Measurements from ENCODE around the gene GPR34.
"Not testable (repeated sequence)": the region's sequence is repeated elsewhere in the genome, so short reads cannot be mapped to it uniquely, and the experiment has no call there.

Gene GPR34

DNA sequence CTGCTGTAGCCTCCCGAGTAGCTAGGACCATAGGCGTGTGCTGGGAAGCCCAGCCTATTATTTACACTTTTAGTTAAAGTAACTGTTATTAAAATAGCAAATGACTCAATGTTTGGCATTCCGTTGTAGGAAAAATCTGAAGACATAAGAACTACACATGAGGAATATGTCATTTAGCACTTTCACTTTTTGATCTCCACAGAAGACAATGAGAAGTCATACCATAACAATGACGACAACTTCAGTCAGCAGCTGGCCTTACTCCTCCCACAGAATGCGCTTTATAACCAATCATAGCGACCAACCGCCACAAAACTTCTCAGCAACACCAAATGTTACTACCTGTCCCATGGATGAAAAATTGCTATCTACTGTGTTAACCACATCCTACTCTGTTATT lies 6.7 kb downstream of the GPR34 start:
- no peak for DNase-seq

DNA sequence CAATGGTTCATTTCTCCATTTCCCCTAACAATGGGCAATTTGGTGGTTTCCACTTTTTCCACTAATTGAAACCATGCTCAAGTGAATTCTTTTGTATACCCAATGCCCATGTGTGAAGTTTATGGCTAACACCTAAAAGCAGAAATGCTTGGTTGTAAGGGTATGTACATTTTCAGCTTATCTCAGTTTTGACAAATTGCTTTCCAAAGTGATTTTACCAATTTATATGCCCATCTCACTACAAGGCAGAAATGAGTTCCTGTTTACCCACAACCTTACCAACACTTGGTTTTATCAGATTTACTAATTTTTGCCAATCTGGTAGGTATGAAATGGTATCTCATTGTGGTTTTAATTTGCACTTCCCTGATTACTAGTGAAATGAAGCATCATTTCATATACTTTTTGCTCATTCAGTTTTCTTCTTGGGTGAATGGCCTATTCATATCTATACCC lies 14.8 kb downstream of the GPR34 start:
- DNase-seq: no peak

DNA sequence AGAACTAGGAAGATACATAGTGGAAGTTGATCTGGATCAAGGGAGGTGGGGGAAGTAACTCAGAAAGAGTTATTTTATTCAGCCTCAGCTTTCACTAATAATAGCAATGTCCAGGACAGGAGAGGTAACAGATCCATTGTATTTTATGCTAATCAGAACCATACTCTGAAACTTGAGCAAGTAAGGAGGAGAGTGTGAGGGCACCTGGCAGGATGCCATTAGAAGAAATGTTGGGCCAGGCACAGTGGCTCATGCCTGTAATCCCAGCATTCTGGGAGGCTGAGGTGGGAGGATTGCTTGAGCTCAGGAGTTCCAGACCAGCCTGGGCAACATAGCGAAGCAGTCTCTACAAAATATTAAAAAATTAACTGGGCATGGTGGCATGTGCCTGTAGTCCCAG lies 16.3 kb downstream of the GPR34 start:
- no peak for DNase-seq

DNA sequence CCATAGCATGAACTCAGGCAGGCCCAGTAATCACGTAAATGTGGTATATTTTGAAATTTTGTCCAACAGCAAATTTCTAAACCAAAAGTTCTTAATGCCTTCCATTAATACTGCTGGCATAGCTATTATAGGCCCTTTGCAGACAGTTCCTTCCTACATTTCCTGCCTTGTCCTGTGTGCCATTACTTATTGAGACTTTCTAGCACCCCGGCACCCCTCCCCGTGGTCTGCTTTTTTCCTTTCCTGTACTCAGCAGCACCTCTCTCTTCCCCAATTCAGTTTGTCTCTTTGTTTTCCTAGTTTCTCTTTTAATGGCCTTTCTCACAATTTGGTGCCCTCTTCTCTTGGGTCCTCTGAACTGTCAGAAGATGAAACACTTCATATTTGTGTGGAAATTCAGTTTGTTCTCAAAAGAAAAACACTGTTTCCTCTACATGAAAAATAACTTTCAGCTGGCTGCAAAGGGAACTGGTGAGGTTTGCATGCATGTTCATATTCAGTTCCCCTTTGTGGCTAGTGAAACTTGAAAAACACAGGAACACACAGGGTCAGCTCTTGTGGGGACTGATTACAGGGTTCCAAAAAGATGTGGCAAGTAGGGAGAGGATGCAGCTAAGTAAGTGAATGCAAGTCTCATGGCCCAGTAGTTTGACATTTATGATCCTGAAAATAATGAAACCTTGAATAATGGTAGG lies 17.1 kb downstream of the GPR34 start:
- no peak for DNase-seq

DNA sequence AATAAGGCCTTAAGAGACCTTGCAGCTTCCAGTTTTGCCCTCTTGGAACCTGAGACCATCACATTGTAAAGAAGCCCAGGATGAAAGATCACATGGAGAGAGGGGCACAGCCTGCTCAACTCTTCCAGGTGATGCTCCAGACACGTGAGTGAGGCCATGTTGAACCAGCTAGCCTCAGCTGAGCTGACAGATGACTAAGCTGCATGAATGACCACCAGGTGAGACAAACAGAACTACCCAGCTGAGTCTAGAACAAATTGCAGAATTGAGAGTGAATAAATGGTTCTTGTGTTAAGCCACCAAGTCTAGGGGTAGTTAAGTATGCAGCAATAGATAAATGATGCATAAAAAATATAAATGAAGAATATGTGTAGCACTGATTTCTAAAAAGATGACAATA lies 18.4 kb downstream of the GPR34 start:
- no peak for DNase-seq

DNA sequence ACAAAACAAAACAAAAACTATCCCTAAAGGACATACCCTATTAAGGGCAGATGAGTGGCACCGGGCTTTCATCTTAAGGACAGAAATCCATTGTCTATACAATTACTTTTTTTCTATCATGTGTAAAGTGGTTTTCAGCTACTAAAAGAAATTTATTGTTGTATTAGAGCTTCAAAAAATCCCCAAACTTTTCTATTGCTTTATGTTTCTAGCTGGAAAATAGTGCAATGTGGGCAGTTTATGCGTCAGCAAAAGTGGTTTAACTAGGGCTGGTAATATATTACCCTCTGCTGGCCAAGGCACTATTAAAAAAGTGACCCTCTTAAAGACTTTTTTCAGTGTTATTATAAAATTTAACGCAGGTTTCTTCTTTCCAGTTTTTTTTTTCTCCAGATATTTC lies 19.7 kb downstream of the GPR34 start:
- DNase-seq: no peak

DNA sequence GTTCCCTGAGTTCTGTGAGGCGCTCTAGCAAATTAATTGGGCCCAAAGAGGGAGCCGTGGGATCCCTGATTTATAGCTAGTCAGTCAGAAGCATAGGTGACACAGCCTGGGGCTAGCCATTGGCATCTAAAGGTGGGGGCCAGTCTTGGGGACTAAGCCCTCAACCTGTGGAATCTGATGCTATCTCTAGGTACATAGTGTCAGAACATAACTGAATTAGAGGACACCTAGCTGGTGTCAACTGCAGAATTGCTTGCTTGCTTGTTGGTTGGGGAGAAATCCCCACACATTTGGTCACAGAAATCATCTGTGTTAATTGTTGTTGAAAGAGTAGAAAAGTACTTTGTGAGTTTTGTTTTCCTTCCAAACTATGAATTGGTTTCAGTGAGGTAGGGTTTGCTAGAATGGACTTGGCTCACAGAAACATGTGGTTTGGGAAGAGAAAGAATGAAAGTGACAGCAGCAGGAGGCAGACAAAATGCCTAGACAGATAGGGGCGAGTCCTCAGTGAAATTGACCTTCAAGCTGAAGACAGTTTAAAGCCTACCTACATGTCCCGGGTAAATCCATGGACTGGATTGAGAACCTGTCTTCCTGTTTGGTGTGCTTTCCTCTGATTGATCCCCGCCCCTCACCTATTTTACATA lies 22.4 kb downstream of the GPR34 start:
- DNase-seq: no peak

DNA sequence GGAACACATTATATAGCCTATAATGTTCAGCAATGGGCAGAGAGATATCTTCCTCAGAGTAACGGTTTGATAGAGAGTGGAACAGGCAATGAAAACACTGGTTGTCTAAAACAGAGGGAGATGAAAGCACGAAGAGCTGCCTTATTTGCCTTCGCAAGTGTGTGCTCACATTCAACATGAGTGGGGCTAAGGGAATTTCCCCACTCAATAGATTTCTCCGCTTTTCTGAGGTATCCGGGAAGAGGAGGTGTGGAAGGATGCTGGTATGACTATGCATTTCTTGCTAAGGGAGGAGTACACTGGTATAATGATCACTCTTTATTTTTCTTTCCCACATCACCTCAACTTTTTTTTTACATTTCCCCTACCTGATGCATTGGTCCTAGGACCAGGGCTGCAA lies 27.4 kb downstream of the GPR34 start:
- no peak for DNase-seq

DNA sequence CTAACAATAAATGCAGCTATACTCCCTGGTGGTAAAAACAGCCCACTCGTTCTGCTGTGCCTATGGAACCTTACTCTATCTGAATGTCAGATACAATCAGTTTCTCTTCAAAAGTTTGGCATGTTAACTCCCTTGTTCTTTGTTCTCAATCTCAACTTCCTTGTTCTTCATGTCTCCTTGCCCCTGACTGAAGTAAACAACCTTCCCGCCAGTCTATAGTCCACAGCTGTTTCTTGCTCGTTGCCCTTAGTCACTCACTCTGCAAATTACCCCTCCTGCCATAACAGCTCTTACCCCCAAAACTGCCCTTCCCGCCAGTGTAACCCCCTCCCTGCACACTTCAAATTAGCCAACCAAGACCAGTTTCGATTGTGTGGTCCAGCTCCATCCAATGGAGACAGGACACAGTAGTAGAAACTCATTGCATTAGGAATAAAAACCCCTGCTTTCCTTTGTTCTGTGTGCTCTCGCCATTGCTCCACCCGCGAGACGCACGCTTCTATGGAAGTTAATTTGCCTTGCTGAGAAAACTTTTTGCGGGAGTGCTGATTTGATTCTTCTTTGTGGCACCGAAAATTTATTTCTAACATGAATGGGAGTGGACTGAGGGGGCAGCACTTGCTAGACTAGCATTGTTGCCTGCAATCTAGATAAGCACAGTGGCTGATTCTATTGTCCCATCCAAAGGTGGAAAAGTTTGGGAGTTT lies 28.1 kb downstream of the GPR34 start:
- DNase-seq: no peak

DNA sequence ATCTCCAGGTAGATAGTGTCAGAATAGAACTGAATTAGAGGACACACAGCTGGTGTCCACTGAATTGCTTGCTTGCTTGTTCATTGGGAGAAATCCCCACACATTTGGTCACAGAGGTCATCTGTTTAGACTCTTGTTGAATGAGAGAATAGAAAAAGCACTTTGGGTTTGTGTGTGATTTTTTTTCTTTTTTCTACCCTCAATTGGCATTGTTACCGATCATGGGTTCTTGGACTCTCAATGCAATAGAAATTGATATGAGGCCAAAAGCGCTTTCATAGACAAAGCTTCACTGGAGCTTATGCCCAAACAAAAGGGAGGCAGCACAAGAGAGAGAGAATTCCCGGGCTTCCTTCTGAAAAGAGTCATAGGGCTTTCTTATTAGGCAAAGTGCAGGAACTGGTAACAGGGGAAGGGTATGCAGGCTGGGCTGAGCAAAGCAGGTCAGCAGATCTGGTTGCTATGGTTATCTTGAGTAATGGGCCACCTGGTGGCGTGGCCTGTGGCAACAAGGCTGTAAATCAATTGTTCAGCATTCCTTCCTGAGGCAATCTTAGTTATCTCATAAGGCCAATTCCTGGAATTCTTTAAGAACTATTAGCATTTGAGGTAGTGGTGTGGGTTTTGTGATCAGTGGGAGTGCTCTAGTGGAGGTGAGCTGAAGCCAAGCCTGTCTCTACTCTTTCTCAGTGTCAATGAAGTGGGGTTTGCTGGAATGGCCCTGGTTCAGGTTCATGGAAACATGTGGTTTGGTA lies 29.9 kb downstream of the GPR34 start:
- no peak for DNase-seq

DNA sequence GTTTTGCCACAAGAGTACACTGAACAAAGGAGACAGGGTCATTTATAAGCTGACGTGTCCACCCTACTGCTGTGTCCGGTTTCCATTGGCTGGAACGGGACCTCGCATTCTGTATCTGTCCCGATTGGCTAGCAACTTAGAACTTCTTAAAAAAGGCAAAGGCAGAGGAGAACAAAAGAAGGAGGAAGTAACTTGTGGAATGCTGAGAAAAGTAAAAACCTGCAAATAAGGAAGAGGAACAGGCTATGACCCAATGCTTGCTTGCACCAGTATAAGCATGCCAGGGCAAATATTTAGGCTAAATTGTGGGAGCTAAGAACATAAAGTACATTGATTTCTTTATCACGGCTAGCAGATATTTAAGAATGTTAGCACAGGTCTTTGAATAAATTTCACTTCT lies 30.8 kb downstream of the GPR34 start:
- DNase-seq: not testable (repeated sequence)

DNA sequence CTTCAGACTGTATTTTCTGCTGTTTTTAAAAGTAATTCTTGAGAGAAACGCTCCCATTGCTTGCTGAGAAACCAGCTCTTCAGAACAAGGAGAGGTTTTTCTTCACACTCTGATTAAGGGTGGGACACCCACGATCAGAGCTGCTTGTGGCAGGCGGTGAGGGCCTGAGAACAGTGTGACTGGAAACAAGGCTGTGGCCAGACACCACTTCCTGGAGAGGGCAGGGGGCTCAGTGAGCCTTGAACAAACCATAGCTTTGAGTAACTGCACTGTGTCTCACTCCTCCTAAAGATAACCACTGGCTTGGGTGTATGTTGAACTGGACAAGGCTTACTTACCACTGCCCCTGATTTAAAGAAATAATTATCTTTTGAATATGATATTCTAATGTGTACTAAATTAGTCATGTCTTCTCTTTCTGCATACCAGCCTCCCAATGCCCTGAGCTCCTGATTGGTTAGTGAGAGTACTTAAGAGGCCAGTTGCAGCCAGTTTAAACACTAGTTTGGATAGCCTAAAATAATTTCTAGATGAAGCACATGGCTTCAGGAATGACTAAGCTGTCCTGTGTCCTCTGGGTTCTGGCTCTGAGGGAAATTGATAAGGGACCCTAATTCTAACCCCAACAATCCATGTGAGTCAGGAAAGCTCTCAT lies 31.5 kb downstream of the GPR34 start:
- DNase-seq: no peak

DNA sequence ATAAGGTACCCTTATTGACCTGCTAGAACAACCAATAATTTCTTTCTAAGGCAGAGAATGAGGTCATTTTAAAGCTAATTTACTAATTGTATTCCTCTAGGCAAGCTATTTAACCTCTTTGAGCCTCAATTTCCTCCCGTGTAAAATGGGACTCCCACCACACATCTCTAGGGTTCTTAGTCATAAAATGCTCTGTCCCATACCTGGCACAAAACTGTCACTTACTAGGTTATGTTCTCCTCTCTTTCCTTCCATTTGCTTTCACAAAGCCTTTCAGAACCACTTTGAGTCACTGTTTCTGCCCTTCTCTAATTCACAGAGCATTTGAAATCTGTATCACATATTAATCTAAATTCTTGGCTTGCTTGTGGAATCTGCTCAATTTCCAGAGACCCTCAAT lies 32.8 kb downstream of the GPR34 start:
- no peak for DNase-seq

DNA sequence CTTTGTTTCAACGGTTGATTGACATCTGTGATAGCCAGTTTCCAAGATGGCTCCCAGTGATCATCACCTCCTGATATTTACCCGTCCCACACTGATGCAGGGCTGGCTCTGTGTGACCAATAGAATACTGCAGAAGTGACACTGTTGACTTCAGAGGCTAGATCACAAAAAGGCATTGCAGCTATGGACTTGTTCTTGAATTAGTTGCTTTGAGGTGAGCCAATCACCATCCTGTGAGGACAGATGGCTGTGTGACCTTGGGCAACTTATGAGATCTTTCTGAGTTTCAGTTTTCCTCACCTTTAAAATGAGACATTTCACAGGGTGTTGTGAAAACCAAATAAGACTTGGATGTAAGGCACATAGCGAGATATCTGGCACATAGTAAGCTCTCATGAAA lies 33.4 kb downstream of the GPR34 start:
- no peak for DNase-seq

DNA sequence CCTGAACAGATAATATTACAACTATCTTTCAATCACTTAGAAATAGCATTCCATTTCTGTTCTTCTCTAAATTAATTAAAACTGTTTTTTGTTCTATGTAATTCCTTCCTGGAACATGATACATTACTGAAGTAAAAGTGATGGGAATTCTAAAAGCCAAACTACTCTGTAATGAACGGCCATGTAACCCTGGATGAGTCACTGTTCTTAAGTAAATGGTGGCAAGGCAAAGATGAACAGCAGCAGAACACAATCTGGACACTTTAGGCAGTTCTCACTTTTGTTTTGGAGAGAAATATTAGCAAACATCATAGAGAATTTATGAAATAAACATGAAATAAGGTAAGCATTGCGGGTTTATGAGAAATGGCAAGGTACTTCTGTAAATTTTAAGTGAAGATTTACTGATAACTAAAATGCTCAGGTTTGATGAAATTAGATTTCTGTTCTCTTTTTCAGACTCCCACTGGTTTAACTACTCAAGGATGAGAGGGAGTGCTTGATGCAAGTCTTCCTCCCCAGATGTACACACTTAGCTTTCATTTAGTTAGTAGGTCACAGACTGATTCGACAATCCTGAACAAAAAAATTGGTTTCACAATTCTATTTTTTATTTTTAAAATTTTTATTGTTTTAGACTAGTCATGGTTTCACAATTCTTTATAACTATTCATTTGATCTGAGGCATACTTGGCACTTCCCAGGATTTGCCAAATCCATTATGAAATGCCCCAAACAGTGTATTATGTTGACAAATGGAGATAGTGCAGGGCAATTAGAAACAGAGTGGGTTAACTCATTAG lies 34.2 kb downstream of the GPR34 start:
- DNase-seq: no peak

DNA sequence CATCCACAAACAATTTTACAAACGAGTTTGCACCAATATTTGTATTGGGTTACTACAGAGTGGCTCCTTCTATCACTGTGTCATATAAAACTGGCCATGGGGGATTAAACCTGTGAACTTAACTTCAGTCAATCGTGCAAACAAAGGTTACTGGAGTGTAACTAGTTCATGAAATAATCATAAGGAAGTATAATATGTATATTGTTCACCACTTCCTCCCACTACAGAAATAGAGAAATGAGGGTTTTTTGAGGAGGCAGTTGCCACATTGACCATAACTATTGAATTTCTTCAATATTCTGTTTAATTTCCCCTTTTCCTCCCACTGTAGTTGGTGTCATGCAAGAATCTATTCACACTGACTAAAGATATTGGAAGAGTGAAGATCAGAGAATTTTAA lies 35.1 kb downstream of the GPR34 start, which contains the start of gene GPR82:
Gene GPR82, plus strand, starts transcription at position 356 of the 400 bp plus-strand sequence. CDS start 2,846 bp downstream, outside the sequence.
- DNase-seq: no peak

DNA sequence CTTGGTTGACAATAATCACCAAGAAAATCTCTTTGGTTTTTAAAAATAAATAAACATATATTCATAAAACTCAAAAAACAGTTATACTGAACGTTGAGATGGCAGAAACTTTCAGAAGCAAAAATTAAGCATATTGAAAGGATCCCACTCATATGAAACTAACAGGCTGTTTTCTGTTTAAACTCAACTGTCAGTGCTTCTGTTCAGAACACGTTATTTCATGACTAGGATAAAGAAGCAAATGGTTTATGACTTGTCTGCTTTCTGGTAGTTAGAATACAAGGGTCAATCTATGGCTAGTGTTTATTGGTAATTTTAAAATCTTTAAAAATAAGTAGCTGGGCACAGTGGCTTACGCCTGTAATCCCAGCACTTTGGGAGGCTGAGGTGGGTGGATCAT lies 39.4 kb downstream of the GPR34 start:
- no peak for DNase-seq

DNA sequence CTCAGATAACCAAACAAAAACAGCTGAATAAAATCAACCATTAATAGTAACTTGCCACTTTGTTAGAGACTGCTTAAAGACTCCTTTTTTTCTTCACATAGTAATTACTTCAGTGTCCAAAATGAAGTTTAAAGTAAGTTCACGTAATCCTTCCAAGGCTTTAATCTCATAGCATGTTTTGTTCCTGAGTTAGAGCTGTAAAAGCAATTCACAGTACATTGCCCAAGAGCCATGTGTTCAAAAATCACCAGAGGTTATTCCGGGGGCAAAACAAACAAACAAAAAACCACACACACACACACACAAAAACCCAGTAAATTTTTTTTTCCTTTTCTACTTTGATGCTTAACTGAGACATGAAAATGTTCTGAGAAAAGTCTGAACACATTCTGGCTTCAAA lies 41.3 kb downstream of the GPR34 start:
- no peak for DNase-seq

DNA sequence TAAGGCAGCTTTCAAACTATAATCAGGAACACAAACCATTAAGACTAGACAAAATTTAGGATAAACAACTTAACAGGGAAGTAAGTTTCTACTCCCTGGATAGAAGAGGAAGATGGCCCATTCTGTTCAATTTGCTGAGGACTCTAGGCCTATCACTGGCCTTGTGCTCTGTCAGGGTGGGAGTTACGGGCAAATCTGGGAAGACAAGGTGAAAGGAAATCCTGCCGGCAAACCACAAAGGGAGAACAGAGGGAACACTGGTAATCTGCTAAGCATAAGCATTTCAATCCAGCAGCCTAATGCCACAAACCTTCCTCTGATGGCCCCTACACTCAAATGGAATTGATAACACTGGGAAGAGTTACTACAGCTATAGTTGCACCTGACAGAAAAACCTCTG lies 43.5 kb downstream of the GPR34 start:
- no peak for DNase-seq

DNA sequence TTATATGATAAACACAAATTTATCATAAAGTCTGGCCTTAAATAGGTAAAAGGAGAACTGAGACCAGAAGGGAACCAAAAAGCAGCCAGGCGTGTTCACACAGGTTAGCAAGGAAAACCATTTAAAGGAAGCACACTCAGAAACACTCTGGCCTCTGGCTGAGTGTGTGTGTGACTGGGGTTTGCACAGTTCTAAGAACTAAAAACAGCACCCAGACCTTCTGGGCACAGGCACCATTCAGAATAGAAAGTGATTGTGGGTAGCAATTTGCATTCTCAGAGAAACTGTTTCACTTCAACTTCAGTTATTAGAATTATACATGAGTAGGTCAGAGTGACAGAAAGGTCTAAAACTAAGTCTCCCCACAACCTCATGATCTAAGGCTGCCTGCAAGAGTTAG lies 45.2 kb downstream of the GPR34 start:
- no peak for DNase-seq

DNA sequence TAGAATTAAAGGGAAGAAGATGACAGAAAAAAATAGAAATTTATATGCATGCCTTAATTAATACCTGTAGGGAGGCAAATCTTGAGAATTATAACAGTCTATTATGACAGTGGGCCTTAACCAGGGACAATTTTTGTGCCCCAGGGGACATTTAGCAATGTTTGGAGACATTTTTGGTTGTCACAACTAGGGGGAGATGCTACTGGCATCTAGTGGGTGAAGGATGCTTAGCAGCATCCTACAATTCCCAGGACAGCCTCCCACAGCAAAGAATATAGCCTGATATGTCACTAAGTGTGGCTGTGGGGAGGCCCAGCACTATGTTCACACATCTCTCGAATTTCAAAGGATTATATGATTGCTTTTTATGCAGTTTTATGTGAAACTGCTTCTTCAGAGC lies 45.8 kb downstream of the GPR34 start:
- no peak for DNase-seq

DNA sequence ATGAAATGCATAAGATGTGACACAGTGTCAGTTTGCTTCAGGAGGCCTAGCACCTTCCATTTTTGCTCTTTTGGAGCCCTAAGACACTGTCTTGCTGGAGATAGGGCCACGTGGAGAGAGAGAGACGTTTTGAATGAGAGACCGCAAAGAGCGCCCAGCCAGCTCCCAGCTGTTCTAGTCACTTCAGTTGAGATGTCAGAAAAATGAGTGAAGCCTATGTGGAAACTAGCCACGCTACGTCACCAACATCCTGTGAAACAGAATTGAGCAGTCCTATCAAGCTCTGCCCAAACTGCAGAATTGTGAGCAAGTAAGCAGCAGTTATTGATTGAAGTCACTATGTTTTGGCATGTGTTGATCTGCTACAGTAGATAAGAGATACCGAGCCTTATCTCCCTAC lies 48.3 kb downstream of the GPR34 start:
- DNase-seq: no peak

All from femur (tissue), 1 donor.